SIG-M5 treated with dmso at 0.1 percent for 504 hours (cell line): ENCODE data around the gene KCNK7.

Experiments used
- DNase-seq: peaks from one replicate; lab custom pipeline; 2025; ENCODE audit not compliant: unreplicated experiment; lab: John Stamatoyannopoulos, UW

KCNK7 gene

GRCh38 chr11:65558930-65559509, 36.6 kb downstream of the KCNK7 start:
- DNase-seq, result no peak

- peak; percentile 19 for DNase-seq
Observed at GRCh38 chr11:65558002-65558929, 37.3 kb downstream of the KCNK7 start, which contains the start of gene LTBP3. TSS of gene LTBP3 (minus strand) at chr11:65558359. CDS start at chr11:65557959, 400 bp downstream.

- DNase-seq, result no peak
Observed at GRCh38 chr11:65557280-65558001, 38.2 kb downstream of the KCNK7 start.

GRCh38 chr11:65556470-65557279, 38.9 kb downstream of the KCNK7 start:
- DNase-seq, result no peak

GRCh38 chr11:65555693-65556231, 39.8 kb downstream of the KCNK7 start:
- DNase-seq, result no peak

- DNase-seq, result no peak
Observed at GRCh38 chr11:65554842-65555430, 40.7 kb downstream of the KCNK7 start.

- no peak for DNase-seq
Observed at GRCh38 chr11:65554057-65554818, 41.4 kb downstream of the KCNK7 start.

GRCh38 chr11:65553301-65554001, 42.1 kb downstream of the KCNK7 start:
- DNase-seq, result peak; percentile 26

GRCh38 chr11:65552388-65552951, 43.1 kb downstream of the KCNK7 start:
- DNase-seq, result no peak

GRCh38 chr11:65551572-65552387, 43.8 kb downstream of the KCNK7 start:
- peak; percentile 60 for DNase-seq

GRCh38 chr11:65549096-65549495, 46.5 kb downstream of the KCNK7 start:
- no peak for DNase-seq

GRCh38 chr11:65548395-65548794, 47.2 kb downstream of the KCNK7 start:
- DNase-seq, result no peak

- no peak for DNase-seq
Observed at GRCh38 chr11:65547446-65548125, 48.0 kb downstream of the KCNK7 start.

GRCh38 chr11:65546217-65546958, 49.2 kb downstream of the KCNK7 start:
- DNase-seq, result peak; percentile 78

GRCh38 chr11:65545853-65546216, 49.8 kb downstream of the KCNK7 start:
- no peak for DNase-seq
